Measurements from ENCODE around the gene SORBS1.

The SORBS1 gene

DNA sequence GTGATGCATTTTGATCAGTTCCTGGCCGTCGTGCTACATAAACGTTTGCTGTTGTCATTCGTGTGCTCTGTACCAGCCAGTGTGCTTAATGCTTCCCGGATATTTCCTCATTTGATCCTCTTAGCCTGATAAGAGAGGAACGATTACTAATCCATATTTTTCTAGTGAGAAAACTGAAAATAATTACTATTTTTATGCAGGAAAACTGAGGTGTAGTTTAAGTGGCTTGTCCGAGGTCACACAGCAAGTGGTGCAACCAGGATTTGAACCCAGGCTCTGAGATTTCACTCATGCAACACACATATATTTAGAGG, 650 bp upstream of the SORBS1 start:
- H3K4me3 ChIP-seq (replicated peaks in 1 of 2; ENCODE audit: low read depth in 2 of 2, low read length in 2 of 2): no peak overlapping the region
- no peak for DNase-seq (ENCODE audit: low read depth in 2 of 2)

DNA sequence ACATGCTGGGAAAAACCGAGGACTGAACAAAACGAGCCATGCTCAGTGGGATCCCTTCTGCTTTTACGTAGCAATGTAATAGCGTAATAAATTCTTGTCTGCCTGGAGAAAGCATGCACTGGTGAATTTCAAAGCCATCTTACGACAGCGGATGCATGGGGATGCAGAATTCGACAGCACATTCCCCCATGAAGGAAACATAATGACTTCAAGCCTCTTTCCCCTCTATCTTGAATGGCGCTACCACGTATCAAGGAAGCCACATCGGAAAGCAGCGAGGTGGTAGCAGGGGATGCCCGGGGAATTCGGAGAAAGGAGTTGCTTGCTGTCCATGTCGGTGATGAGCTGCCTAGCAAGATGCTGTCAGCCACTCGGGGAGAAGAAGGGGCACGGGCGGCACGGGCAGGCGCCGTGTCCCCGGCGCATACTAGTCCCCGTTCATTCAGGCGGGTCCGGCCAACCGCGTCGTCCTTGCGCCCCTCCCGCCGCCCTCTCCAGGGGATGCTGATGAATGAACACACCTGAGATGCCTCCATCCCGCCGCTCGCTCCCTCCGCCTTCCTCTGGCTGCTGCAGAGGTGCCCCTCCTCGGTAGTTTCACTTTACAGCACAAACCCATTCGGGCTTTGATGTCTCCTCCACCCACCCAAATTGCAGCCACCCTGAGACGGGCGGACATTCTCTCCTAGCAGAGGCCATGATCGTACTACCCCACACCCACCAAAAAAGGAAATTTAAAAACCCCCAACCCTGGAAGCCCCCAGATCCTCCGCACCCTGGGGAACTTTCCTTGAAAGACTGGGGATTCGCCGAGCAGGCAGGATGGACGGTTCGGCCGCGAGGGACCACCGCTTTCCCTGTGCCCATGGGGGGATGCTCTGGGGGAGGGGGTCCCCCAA, 644 bp downstream of the SORBS1 start:
- H3K4me3 ChIP-seq (replicated peaks in 1 of 2; ENCODE audit: low read depth in 2 of 2, low read length in 2 of 2): peak overlapping the region; percentile 76 to 88
- TF ChIP-seq, protein P1, sequence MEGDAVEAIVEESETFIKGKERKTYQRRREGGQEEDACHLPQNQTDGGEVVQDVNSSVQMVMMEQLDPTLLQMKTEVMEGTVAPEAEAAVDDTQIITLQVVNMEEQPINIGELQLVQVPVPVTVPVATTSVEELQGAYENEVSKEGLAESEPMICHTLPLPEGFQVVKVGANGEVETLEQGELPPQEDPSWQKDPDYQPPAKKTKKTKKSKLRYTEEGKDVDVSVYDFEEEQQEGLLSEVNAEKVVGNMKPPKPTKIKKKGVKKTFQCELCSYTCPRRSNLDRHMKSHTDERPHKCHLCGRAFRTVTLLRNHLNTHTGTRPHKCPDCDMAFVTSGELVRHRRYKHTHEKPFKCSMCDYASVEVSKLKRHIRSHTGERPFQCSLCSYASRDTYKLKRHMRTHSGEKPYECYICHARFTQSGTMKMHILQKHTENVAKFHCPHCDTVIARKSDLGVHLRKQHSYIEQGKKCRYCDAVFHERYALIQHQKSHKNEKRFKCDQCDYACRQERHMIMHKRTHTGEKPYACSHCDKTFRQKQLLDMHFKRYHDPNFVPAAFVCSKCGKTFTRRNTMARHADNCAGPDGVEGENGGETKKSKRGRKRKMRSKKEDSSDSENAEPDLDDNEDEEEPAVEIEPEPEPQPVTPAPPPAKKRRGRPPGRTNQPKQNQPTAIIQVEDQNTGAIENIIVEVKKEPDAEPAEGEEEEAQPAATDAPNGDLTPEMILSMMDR (IDR thresholded peaks at IDR 0.05; ENCODE audit: low read depth, low read length): no peak
- DNase-seq (ENCODE audit: low read depth in 2 of 2): peak; percentile 32 to 53

More for the DNA sequence above, 650 bp upstream of the SORBS1 start:
- TF ChIP-seq, protein P1 (IDR thresholded peaks at IDR 0.05; ENCODE audit: low read depth, low read length): no peak

DNA sequence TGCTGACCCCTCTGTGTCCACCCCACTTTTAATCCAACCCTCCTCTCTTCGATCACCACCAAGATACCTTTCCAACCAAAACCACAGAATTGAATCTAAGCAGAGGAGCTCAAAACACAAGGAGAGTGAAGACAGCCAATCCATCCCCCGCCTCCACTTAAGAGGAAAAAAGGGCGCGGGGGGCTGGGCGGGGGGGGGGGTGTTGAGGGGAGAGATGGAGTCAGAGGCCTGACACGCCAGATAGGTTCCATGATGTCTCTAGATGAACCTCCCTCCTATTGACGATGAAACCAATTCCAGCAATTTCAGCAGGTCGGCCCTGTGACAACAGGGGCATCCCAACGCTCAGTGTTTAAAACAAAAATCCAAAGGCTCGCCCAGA, 1.3 kb downstream of the SORBS1 start:
- TF ChIP-seq, protein P1 (IDR thresholded peaks at IDR 0.05; ENCODE audit: low read depth, low read length): no peak
- DNase-seq (ENCODE audit: low read depth in 2 of 2): no peak
- H3K4me3 ChIP-seq (replicated peaks in 1 of 2; ENCODE audit: low read depth in 2 of 2, low read length in 2 of 2): peak overlapping the region; percentile 76 to 88

DNA sequence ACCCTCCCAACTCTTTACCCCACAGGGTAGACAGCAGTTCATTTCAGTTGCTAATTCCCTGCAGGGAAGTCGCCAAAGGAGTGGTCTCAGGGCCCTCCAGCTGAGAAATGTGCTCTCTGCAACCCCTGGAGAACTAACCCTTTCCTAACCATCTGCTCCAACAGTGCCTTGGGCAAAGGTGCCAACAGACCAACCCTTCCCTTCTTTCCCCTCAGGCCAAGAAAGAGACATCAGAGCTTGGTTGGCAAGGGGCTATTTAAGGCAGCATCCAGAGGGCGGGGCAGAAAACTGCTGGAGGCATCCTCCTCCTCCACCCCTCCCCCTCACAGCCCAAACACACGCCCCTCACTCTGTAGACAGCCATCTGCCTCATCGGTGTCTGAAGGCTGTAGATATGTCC, 1.7 kb downstream of the SORBS1 start:
- no peak for DNase-seq (ENCODE audit: low read depth in 2 of 2)
- TF ChIP-seq, protein P1 (IDR thresholded peaks at IDR 0.05; ENCODE audit: low read depth, low read length): no peak
- H3K4me3 ChIP-seq (replicated peaks in 1 of 2; ENCODE audit: low read depth in 2 of 2, low read length in 2 of 2): no peak overlapping the region

DNA sequence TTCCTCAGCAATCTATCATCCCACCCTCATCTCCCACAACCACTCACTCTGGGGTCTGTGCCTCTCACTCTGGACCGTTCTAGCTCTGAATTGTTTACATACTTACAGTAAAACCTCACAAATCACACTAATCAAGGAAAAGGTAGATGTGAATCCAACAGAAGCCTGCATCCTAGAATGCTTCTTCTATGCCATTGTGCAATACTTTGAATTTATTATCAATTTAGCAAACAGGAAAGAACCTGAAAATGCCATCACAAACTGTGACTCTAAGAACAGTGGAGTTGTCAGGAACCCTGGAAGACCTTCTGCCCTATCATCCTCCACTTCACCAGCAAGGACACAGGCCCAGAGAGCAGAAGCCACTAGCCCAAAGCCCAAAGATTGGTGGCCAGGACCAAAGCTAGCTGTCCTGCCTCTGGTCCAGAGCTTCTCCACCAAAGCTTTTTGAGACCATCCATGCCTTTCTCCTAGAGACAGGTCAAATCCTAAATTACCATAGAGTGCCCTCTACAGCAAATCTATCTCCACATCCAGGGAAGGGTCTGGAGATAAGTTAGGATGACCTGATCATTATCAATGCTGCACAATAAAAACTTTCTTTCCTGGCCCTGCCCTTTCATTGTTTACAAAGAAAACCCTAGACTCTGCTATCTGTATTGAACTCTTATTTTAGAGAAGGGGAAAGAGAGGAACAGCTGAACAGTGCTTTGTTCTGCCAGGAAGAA, 2.4 kb downstream of the SORBS1 start:
- no peak overlapping the region for H3K4me3 ChIP-seq (replicated peaks in 1 of 2; ENCODE audit: low read depth in 2 of 2, low read length in 2 of 2)
- no peak for DNase-seq (ENCODE audit: low read depth in 2 of 2)
- TF ChIP-seq, protein P1 (IDR thresholded peaks at IDR 0.05; ENCODE audit: low read depth, low read length): no peak

DNA sequence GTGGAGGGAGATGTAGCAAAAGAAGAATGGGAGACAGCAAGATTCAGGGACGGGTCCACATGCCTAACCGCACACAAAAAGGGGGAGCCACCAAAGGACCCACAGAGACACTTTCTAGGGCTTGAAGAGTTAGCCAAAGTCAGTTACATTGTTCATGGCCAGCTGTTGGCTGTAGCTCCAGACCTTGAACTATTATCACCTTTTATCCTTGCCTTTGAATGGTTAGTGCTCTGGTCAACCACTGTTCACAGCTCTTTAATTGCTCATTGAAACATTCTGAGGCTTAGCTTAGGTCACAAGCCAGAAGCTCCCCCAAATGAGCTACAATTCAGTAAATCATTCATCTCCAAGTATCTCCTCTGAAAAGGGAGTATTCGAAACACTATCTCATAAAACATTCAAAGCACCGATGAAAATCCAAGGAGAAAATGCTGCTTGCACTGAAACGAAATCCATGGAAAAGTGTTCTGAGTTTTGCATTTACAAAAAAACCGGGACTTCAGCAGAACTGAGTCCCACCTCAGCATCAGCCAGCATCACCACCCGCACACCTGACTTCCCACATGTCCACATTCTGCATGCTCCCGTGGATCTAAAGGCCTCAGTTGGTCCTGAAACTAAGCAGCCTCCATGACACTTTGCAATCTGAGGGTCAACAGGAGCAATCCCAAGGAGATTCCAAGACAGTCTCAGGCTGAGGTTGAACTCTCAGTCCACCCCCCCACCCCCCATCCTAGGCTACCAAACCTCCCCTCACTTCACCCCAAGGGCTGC, 4.0 kb downstream of the SORBS1 start:
- DNase-seq (ENCODE audit: low read depth in 2 of 2): no peak

More for the DNA sequence above, 4.0 kb downstream of the SORBS1 start:
- H3K4me3 ChIP-seq (replicated peaks in 1 of 2; ENCODE audit: low read depth in 2 of 2, low read length in 2 of 2): no peak overlapping the region
- TF ChIP-seq, protein P1 (IDR thresholded peaks at IDR 0.05; ENCODE audit: low read depth, low read length): no peak

All from cardiac fibroblast (primary cell).